Measurements from ENCODE around the gene SVIL.
"Not testable (repeated sequence)": the region's sequence is repeated elsewhere in the genome, so short reads cannot be mapped to it uniquely, and the experiment has no call there.

The SVIL gene

GRCh38 chr10:29596826-29597225, 37.9 kb downstream of the SVIL start:
- no peak for DNase-seq

- no peak for DNase-seq
Observed at GRCh38 chr10:29596356-29596755, 38.4 kb downstream of the SVIL start.

GRCh38 chr10:29595636-29596225, 39.0 kb downstream of the SVIL start:
- DNase-seq: no peak

GRCh38 chr10:29595146-29595545, 39.6 kb downstream of the SVIL start:
- no peak for DNase-seq

- no peak for DNase-seq
Observed at GRCh38 chr10:29591651-29591968, 43.2 kb downstream of the SVIL start.

GRCh38 chr10:29590915-29591650, 43.7 kb downstream of the SVIL start:
- DNase-seq: no peak

GRCh38 chr10:29588629-29589421, 45.9 kb downstream of the SVIL start:
- DNase-seq: no peak

GRCh38 chr10:29587750-29588628, 46.8 kb downstream of the SVIL start:
- not testable (repeated sequence) for DNase-seq

GRCh38 chr10:29587102-29587749, 47.5 kb downstream of the SVIL start:
- DNase-seq: not testable (repeated sequence)

- no peak for DNase-seq
Observed at GRCh38 chr10:29586509-29586908, 48.3 kb downstream of the SVIL start.

GRCh38 chr10:29585488-29585976, 49.2 kb downstream of the SVIL start:
- peak; percentile 73 for DNase-seq

GRCh38 chr10:29584436-29584835, 50.3 kb downstream of the SVIL start:
- DNase-seq: no peak

GRCh38 chr10:29583674-29584073, 51.1 kb downstream of the SVIL start:
- no peak for DNase-seq

- DNase-seq: not testable (repeated sequence)
Observed at GRCh38 chr10:29582769-29583168, 52.0 kb downstream of the SVIL start.

GRCh38 chr10:29579455-29579970, 55.3 kb downstream of the SVIL start:
- no peak for DNase-seq

GRCh38 chr10:29578457-29578856, 56.3 kb downstream of the SVIL start:
- DNase-seq: no peak

- DNase-seq: no peak
Observed at GRCh38 chr10:29576681-29577080, 58.1 kb downstream of the SVIL start.

GRCh38 chr10:29575098-29575455, 59.7 kb downstream of the SVIL start:
- DNase-seq: no peak

GRCh38 chr10:29574212-29575097, 60.3 kb downstream of the SVIL start:
- DNase-seq: not testable (repeated sequence)

GRCh38 chr10:29570248-29570647, 64.5 kb downstream of the SVIL start:
- not testable (repeated sequence) for DNase-seq

- no peak for DNase-seq
Observed at GRCh38 chr10:29569795-29570194, 65.0 kb downstream of the SVIL start.
